IPS-20b (cell line): ENCODE measurements around the gene ITPR2.

Experiments
- H3K27ac ChIP-seq: one replicate; pipeline ENCODE4 v1.5.1; 2013; ENCODE audit warnings: low read length
- H3K27me3 ChIP-seq: 2 replicates; pipeline ENCODE4 v1.6.1; 2013; ENCODE audit warnings: mild to moderate bottlenecking, low read length, inconsistent platforms; ENCODE audit not compliant: insufficient read depth
- H3K36me3 ChIP-seq: 2 replicates; pipeline ENCODE4 v1.6.1; 2013; ENCODE audit warnings: low read depth, mild to moderate bottlenecking, inconsistent platforms, low read length, moderate library complexity; ENCODE audit not compliant: insufficient read depth
- H3K4me1 ChIP-seq: 2 replicates; pipeline ENCODE4 v1.6.1; 2013; ENCODE audit warnings: mild to moderate bottlenecking, control low read depth, inconsistent platforms, low read length, moderate library complexity; ENCODE audit not compliant: insufficient read depth
- H3K4me3 ChIP-seq: 2 replicates; pipeline ENCODE4 v1.5.1; 2013; ENCODE audit warnings: mild to moderate bottlenecking, low read length, inconsistent platforms
- H3K9ac ChIP-seq: 2 replicates; pipeline ENCODE4 v1.6.1; 2013; ENCODE audit warnings: low read depth, mild to moderate bottlenecking, inconsistent platforms, low read length, moderate library complexity
- H3K9me3 ChIP-seq: 2 replicates; pipeline ENCODE4 v1.6.1; 2013; ENCODE audit warnings: mild to moderate bottlenecking, low read depth, low read length, inconsistent platforms; ENCODE audit not compliant: insufficient read depth

The ITPR2 gene

GRCh38 chr12:26303418-26303817 is 529.6 kb downstream of the ITPR2 start:
- H3K27me3 ChIP-seq, result no peaks in the 10 kb centered on the region
- H3K4me1 ChIP-seq, result no peaks in the 10 kb centered on the region
- H3K9me3 ChIP-seq, result no peaks in the 10 kb centered on the region
- H3K4me3 ChIP-seq, result no peak overlapping the region
- no peak overlapping the region for H3K9ac ChIP-seq
- H3K36me3 ChIP-seq, result no peaks in the 10 kb centered on the region
- H3K27ac ChIP-seq, result no peak overlapping the region

GRCh38 chr12:26302776-26303175 is 530.2 kb downstream of the ITPR2 start:
- no peaks in the 10 kb centered on the region for H3K36me3 ChIP-seq
- H3K4me1 ChIP-seq, result no peaks in the 10 kb centered on the region
- no peak overlapping the region for H3K4me3 ChIP-seq
- H3K9ac ChIP-seq, result no peak overlapping the region
- no peaks in the 10 kb centered on the region for H3K27me3 ChIP-seq
- H3K9me3 ChIP-seq, result no peaks in the 10 kb centered on the region
- no peak overlapping the region for H3K27ac ChIP-seq

- Histone ChIP-seq H3K27ac (no peak overlapping the region), H3K27me3 (no peaks in the 10 kb centered on the region), H3K4me1 (no peaks in the 10 kb centered on the region), H3K4me3 (no peak overlapping the region), H3K9ac (no peak overlapping the region), H3K9me3 (no peaks in the 10 kb centered on the region), H3K36me3 (no peaks in the 10 kb centered on the region)
These were observed 533.2 kb downstream of the ITPR2 start for GRCh38 chr12:26299751-26300150.

- H3K4me3 ChIP-seq, result no peak overlapping the region
- no peaks in the 10 kb centered on the region for H3K27me3 ChIP-seq
- no peaks in the 10 kb centered on the region for H3K4me1 ChIP-seq
- no peaks in the 10 kb centered on the region for H3K9me3 ChIP-seq
- no peaks in the 10 kb centered on the region for H3K36me3 ChIP-seq
- no peak overlapping the region for H3K9ac ChIP-seq
- no peak overlapping the region for H3K27ac ChIP-seq
These were observed 534.0 kb downstream of the ITPR2 start for GRCh38 chr12:26298785-26299621.

GRCh38 chr12:26297396-26298070 is 535.5 kb downstream of the ITPR2 start:
- H3K9ac ChIP-seq, result no peak overlapping the region
- H3K4me1 ChIP-seq, result no peaks in the 10 kb centered on the region
- H3K27me3 ChIP-seq, result no peaks in the 10 kb centered on the region
- no peak overlapping the region for H3K27ac ChIP-seq
- H3K9me3 ChIP-seq, result no peaks in the 10 kb centered on the region
- no peak overlapping the region for H3K4me3 ChIP-seq
- no peaks in the 10 kb centered on the region for H3K36me3 ChIP-seq

- Histone ChIP-seq H3K27me3 (no peaks in the 10 kb centered on the region), H3K36me3 (no peaks in the 10 kb centered on the region), H3K4me1 (no peaks in the 10 kb centered on the region), H3K9me3 (no peaks in the 10 kb centered on the region), H3K9ac (no peak overlapping the region), H3K4me3 (no peak overlapping the region), H3K27ac (no peak overlapping the region)
These were observed 538.0 kb downstream of the ITPR2 start for GRCh38 chr12:26295001-26295400.

GRCh38 chr12:26293612-26294011 is 539.4 kb downstream of the ITPR2 start:
- Histone ChIP-seq H3K9ac (no peak overlapping the region), H3K27me3 (no peaks in the 10 kb centered on the region), H3K36me3 (no peaks in the 10 kb centered on the region), H3K4me3 (no peak overlapping the region), H3K4me1 (no peaks in the 10 kb centered on the region), H3K9me3 (no peaks in the 10 kb centered on the region), H3K27ac (no peak overlapping the region)

- H3K4me1 ChIP-seq, result no peaks in the 10 kb centered on the region
- no peaks in the 10 kb centered on the region for H3K9me3 ChIP-seq
- H3K9ac ChIP-seq, result no peak overlapping the region
- H3K36me3 ChIP-seq, result no peaks in the 10 kb centered on the region
- no peaks in the 10 kb centered on the region for H3K27me3 ChIP-seq
- H3K4me3 ChIP-seq, result no peak overlapping the region
- H3K27ac ChIP-seq, result no peak overlapping the region
These were observed 540.4 kb downstream of the ITPR2 start for GRCh38 chr12:26292596-26292995.

- H3K27ac ChIP-seq, result no peak overlapping the region
- no peaks in the 10 kb centered on the region for H3K9me3 ChIP-seq
- no peaks in the 10 kb centered on the region for H3K4me1 ChIP-seq
- no peak overlapping the region for H3K9ac ChIP-seq
- no peak overlapping the region for H3K4me3 ChIP-seq
- no peaks in the 10 kb centered on the region for H3K36me3 ChIP-seq
- no peaks in the 10 kb centered on the region for H3K27me3 ChIP-seq
These were observed 542.4 kb downstream of the ITPR2 start for GRCh38 chr12:26290565-26290964.

GRCh38 chr12:26287671-26288381 is 545.2 kb downstream of the ITPR2 start:
- H3K4me3 ChIP-seq, result no peak overlapping the region
- H3K27me3 ChIP-seq, result no peaks in the 10 kb centered on the region
- H3K27ac ChIP-seq, result no peak overlapping the region
- H3K36me3 ChIP-seq, result no peaks in the 10 kb centered on the region
- no peak overlapping the region for H3K9ac ChIP-seq
- no peaks in the 10 kb centered on the region for H3K4me1 ChIP-seq
- no peaks in the 10 kb centered on the region for H3K9me3 ChIP-seq
